HCT116 (cell line): Measurements from ENCODE around the gene POGLUT3. TPM values are rescaled to one million over a fixed set of nuclear protein-coding genes. Genes with fewer than 3 reads are reported as not detected.

Experiments
- ATAC-seq: fragments of 200-7000 bp; cut with Tn5 transposase; 2 replicates; pipeline ENCODE4 v1.9.1; 2020; ENCODE audit warnings: mild to moderate bottlenecking, moderate library complexity
- BruUV-seq: library from RNA; stranded (reverse); fragments of 400-500 nt; replicated peaks from 2 replicates; lab custom pipeline; 2021; lab: Mats Ljungman, UMichigan
- CTCF ChIA-PET: fragments of 300-600 bp; sonication (Branson Sonifier 250); formaldehyde crosslinking; loops from one replicate; lab custom pipeline; 2021; ENCODE audit warnings: antibody characterized with exemption; lab: Charles Lee
- POLR2A ChIA-PET: fragments of 300-600, 350-600 bp; sonication (Branson Sonifier 250); formaldehyde crosslinking; loops from one replicate; lab custom pipeline; 2021; ENCODE audit warnings: antibody characterized with exemption; lab: Charles Lee
- RAD21 ChIA-PET, 2 experiments: fragments of 300-600 bp; sonication (Branson Sonifier 250); formaldehyde crosslinking; loops; one replicate each; lab custom pipeline; 2023; ENCODE audit warnings: low total read pairs in 2 of 2; ENCODE audit not compliant: uncharacterized antibody in 2 of 2, unreplicated experiment in 2 of 2, low non-redundant PET in 1 of 2; lab: Charles Lee
- DNase-seq: peaks from one replicate; pipeline ENCODE4 v3.0.0-alpha.2; 2010; ENCODE audit warnings: low read depth, low spot score
- H2AFZ ChIP-seq: fragments of 200-600 bp; shearing (Covaris generic), sonication (generic); 2 replicates; pipeline ENCODE4 v1.6.1; 2017; ENCODE audit warnings: low read depth, mixed run types, mixed read lengths, antibody characterized with exemption, low read length; ENCODE audit not compliant: poor library complexity, severe bottlenecking
- H3K27ac ChIP-seq: 2 replicates; pipeline ENCODE4 v1.5.1; 2012; ENCODE audit warnings: low read depth, low read length
- H3K27me3 ChIP-seq: fragments of 200-600 bp; sonication (generic); 2 replicates; pipeline ENCODE4 v1.6.1; 2016; ENCODE audit warnings: mixed run types, low read length, mixed read lengths; ENCODE audit not compliant: insufficient read depth
- H3K36me3 ChIP-seq, 2 experiments: fragments of 200-500 bp in 1 of 2; fragments of 200-600 bp in 1 of 2; sonication (Bioruptor generic) in 1 of 2; sonication (generic) in 1 of 2; 2 replicates each; pipeline versions ENCODE4 v1.5.1 to v1.6.1; 2014 to 2016; ENCODE audit warnings: low read length in 2 of 2, inconsistent platforms in 1 of 2, mixed read lengths in 1 of 2, mixed run types in 1 of 2; ENCODE audit not compliant: insufficient read depth in 2 of 2, control insufficient read depth in 1 of 2
- H3K4me1 ChIP-seq, 2 experiments: fragments of 200-600 bp in 1 of 2; sonication (generic) in 1 of 2; 2 replicates each; pipeline versions ENCODE4 v1.5.1 to v1.6.1; 2012 to 2017; ENCODE audit warnings: low read length in 2 of 2, inconsistent platforms in 1 of 2, mild to moderate bottlenecking in 1 of 2, mixed read lengths in 1 of 2, mixed run types in 1 of 2, moderate library complexity in 1 of 2; ENCODE audit not compliant: insufficient read depth in 2 of 2, control insufficient read depth in 1 of 2
- H3K4me2 ChIP-seq: fragments of 200-600 bp; sonication (generic); 2 replicates; pipeline ENCODE4 v1.6.1; 2017; ENCODE audit warnings: mixed run types, low read length, mixed read lengths
- H3K4me3 ChIP-seq, 2 experiments: fragments of 200-600 bp in 1 of 2; sonication (generic) in 1 of 2; replicated peaks in 1 of 2; 2 replicates each; pipeline ENCODE4 v1.5.1; 2011 to 2016; ENCODE audit warnings: low read length in 2 of 2, control low read depth in 1 of 2, low read depth in 1 of 2, mild to moderate bottlenecking in 1 of 2, mixed read lengths in 1 of 2, mixed run types in 1 of 2
- H3K79me2 ChIP-seq: fragments of 200-600 bp; sonication (generic); 2 replicates; pipeline ENCODE4 v1.6.1; 2017; ENCODE audit warnings: mild to moderate bottlenecking, mixed run types, low read length, moderate library complexity, mixed read lengths; ENCODE audit not compliant: insufficient read depth
- H3K9ac ChIP-seq: fragments of 200-600 bp; sonication (generic); 2 replicates; pipeline ENCODE4 v1.6.1; 2016; ENCODE audit warnings: low read length, mixed read lengths
- H3K9me2 ChIP-seq: fragments of 200-600 bp; sonication (generic), shearing (Covaris generic); 2 replicates; pipeline ENCODE4 v1.6.1; 2017; ENCODE audit warnings: mixed run types, mild to moderate bottlenecking, moderate library complexity; ENCODE audit not compliant: insufficient read depth
- H3K9me3 ChIP-seq, 2 experiments: fragments of 200-500 bp in 1 of 2; fragments of 200-600 bp in 1 of 2; sonication (Bioruptor generic) in 1 of 2; sonication (generic) in 1 of 2; 2 replicates each; pipeline ENCODE4 v1.6.1; 2014 to 2017; ENCODE audit warnings: low read length in 2 of 2, mixed read lengths in 2 of 2, inconsistent platforms in 1 of 2, low read depth in 1 of 2, mild to moderate bottlenecking in 1 of 2, mixed run types in 1 of 2, moderate library complexity in 1 of 2; ENCODE audit not compliant: control insufficient read depth in 1 of 2, insufficient read depth in 1 of 2
- H4K20me1 ChIP-seq: fragments of 200-600 bp; sonication (generic), shearing (Covaris generic); 2 replicates; pipeline ENCODE4 v1.6.1; 2017; ENCODE audit warnings: mixed run types, mild to moderate bottlenecking, moderate library complexity; ENCODE audit not compliant: insufficient read depth
- CBX3 ChIP-seq: IDR thresholded peaks from 2 replicates; pipeline ENCODE4 v1.6.1; 2012; ENCODE audit warnings: low read depth
- ELF1 ChIP-seq: IDR thresholded peaks from 2 replicates; pipeline ENCODE4 v1.6.1; 2012; ENCODE audit warnings: low read depth, borderline replicate concordance
- EZH2phosphoT487 ChIP-seq: fragments of 200-600 bp; IDR thresholded peaks from 2 replicates; pipeline ENCODE4 v1.6.1; 2018; ENCODE audit warnings: antibody characterized with exemption, borderline replicate concordance
- FOSL1 ChIP-seq: IDR thresholded peaks from 2 replicates; pipeline ENCODE4 v1.6.1; 2012; ENCODE audit warnings: low read depth
- JUND ChIP-seq: IDR thresholded peaks from 2 replicates; pipeline ENCODE4 v1.6.1; 2012
- POLR2A ChIP-seq: IDR thresholded peaks from 2 replicates; pipeline ENCODE4 v1.7.0; 2011; ENCODE audit warnings: borderline replicate concordance; ENCODE audit not compliant: insufficient read depth, insufficient read length; ENCODE audit errors: extremely low read depth
- POLR2AphosphoS5 ChIP-seq: IDR thresholded peaks from 2 replicates; pipeline ENCODE4 v1.6.1; 2011; ENCODE audit warnings: mild to moderate bottlenecking, low read depth, low read length, moderate library complexity
- SRF ChIP-seq: IDR thresholded peaks from 2 replicates; pipeline ENCODE4 v1.6.1; 2012; ENCODE audit warnings: low read depth
- YY1 ChIP-seq: IDR thresholded peaks from 2 replicates; pipeline ENCODE4 v1.6.1; 2011; ENCODE audit warnings: low read length, low read depth, moderate library complexity, mild to moderate bottlenecking; ENCODE audit not compliant: insufficient replicate concordance; ENCODE audit errors: extremely low read depth
- ZFX ChIP-seq: fragments of 450-650 bp; IDR thresholded peaks from 2 replicates; pipeline ENCODE4 v1.6.1; 2017
- intact Hi-C: fragments of 100-400 bp; cut with micrococcal nuclease; formaldehyde crosslinking; loops from 2 replicates; pipeline ENCODE4 v1.10.0; 2022
- total RNA-seq: library from RNA; stranded (reverse); gene quantifications from one replicate; pipeline ENCODE4 v1.2.1, GENCODE V29; 2021; ENCODE audit not compliant: unreplicated experiment
- TF ChIP-seq, protein P1 (sequence below): IDR thresholded peaks from 2 replicates; pipeline ENCODE4 v1.6.1; 2011; ENCODE audit warnings: mild to moderate bottlenecking, low read length, moderate library complexity; ENCODE audit not compliant: insufficient replicate concordance; ENCODE audit errors: extremely low read depth
- TF ChIP-seq, protein P2 (sequence below): IDR thresholded peaks from 2 replicates; pipeline ENCODE4 v1.6.1; 2012
- TF ChIP-seq, protein P3 (sequence below): IDR thresholded peaks from 2 replicates; pipeline ENCODE4 v1.6.1; 2012; ENCODE audit warnings: low read depth

POGLUT3 gene
- total RNA-seq, 1 experiment from 2014 or later = 22.0 TPM

DNA sequence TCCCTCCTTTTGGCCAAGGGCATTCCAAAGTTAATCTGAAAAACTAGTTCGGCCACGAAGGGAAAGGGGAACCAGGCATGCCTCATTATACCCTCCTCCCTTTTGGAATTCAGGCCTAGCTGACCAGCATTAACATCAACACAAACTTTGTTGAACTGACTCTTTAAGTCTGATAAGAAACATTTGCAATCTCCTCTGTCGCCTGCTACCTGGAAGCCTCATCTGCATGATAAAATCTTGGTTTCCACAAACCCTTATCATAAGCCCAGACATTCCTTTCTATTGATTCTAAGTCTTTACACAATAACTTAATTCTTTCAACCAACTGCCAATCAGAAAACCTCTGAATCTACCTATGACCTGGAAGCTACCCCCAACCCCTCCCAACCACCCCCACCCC lies 11.4 kb downstream of the POGLUT3 start:
- RAD21 ChIA-PET = no interaction called here
- H3K36me3 ChIP-seq = no peaks in the 10 kb centered on the region
- H3K9me2 ChIP-seq = no peaks in the 10 kb centered on the region
- no peak overlapping the region for H3K9ac ChIP-seq
- no peaks in the 10 kb centered on the region for H3K9me3 ChIP-seq
- H3K4me1 ChIP-seq = peaks cover 3% of the 10 kb centered on the region in 2 experiments; a peak in 1 of 4 replicates
- no peak overlapping the region for H3K4me2 ChIP-seq
- no peak for ATAC-seq
- POLR2A ChIA-PET = no interaction called here
- no peak overlapping the region for H3K4me3 ChIP-seq
- intact Hi-C loops = no loop called here
- no peak overlapping the region for H2AFZ ChIP-seq
- no peaks in the 10 kb centered on the region for H3K79me2 ChIP-seq
- BruUV-seq = no TSS peak
- H4K20me1 ChIP-seq = no peaks in the 10 kb centered on the region
- no peak for DNase-seq
- H3K27me3 ChIP-seq = no peaks in the 10 kb centered on the region
- TF ChIP-seq ZFX = no peak
- TF ChIP-seq, protein P1, sequence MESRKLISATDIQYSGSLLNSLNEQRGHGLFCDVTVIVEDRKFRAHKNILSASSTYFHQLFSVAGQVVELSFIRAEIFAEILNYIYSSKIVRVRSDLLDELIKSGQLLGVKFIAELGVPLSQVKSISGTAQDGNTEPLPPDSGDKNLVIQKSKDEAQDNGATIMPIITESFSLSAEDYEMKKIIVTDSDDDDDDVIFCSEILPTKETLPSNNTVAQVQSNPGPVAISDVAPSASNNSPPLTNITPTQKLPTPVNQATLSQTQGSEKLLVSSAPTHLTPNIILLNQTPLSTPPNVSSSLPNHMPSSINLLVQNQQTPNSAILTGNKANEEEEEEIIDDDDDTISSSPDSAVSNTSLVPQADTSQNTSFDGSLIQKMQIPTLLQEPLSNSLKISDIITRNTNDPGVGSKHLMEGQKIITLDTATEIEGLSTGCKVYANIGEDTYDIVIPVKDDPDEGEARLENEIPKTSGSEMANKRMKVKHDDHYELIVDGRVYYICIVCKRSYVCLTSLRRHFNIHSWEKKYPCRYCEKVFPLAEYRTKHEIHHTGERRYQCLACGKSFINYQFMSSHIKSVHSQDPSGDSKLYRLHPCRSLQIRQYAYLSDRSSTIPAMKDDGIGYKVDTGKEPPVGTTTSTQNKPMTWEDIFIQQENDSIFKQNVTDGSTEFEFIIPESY = no peak
- H3K27ac ChIP-seq = no peak overlapping the region
- CTCF ChIA-PET = no interaction called here

DNA sequence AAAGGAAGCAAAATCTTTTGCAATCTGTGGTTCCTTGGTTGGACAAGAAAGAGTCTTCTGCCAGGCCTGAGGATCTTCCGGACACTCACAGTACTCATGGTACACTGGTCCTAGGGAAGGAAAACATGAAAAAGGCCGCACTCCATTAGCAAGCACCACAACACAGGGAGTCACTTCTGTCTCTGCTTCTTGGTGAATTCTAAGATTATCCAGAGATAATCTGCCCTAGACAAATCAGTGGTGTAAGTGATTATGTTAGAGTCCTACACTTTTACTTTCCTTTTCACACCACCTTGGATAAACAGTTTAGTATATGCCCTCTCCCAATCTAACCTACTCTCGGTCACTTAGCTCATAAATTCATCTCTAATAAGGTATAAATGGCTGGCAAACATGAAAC lies 11.9 kb downstream of the POGLUT3 start:
- no peaks in the 10 kb centered on the region for H3K9me2 ChIP-seq
- CTCF ChIA-PET = no interaction called here
- DNase-seq (no peak), ATAC-seq (no peak)
- intact Hi-C loops = no loop called here
- POLR2A ChIA-PET = no interaction called here
- H4K20me1 ChIP-seq = no peaks in the 10 kb centered on the region
- TF ChIP-seq CBX3 (no peak), FOSL1 (no peak), SRF (no peak), JUND (no peak), YY1 (no peak), EZH2phosphoT487 (no peak), POLR2A (no peak), ELF1 (no peak), POLR2AphosphoS5 (no peak)
- TF ChIP-seq, protein P2, sequence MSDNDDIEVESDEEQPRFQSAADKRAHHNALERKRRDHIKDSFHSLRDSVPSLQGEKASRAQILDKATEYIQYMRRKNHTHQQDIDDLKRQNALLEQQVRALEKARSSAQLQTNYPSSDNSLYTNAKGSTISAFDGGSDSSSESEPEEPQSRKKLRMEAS = no peak
- TF ChIP-seq, protein P3, sequence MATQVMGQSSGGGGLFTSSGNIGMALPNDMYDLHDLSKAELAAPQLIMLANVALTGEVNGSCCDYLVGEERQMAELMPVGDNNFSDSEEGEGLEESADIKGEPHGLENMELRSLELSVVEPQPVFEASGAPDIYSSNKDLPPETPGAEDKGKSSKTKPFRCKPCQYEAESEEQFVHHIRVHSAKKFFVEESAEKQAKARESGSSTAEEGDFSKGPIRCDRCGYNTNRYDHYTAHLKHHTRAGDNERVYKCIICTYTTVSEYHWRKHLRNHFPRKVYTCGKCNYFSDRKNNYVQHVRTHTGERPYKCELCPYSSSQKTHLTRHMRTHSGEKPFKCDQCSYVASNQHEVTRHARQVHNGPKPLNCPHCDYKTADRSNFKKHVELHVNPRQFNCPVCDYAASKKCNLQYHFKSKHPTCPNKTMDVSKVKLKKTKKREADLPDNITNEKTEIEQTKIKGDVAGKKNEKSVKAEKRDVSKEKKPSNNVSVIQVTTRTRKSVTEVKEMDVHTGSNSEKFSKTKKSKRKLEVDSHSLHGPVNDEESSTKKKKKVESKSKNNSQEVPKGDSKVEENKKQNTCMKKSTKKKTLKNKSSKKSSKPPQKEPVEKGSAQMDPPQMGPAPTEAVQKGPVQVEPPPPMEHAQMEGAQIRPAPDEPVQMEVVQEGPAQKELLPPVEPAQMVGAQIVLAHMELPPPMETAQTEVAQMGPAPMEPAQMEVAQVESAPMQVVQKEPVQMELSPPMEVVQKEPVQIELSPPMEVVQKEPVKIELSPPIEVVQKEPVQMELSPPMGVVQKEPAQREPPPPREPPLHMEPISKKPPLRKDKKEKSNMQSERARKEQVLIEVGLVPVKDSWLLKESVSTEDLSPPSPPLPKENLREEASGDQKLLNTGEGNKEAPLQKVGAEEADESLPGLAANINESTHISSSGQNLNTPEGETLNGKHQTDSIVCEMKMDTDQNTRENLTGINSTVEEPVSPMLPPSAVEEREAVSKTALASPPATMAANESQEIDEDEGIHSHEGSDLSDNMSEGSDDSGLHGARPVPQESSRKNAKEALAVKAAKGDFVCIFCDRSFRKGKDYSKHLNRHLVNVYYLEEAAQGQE = no peak
- peaks cover 3% of the 10 kb centered on the region in 2 experiments; a peak in 1 of 4 replicates for H3K4me1 ChIP-seq
- H3K36me3 ChIP-seq = no peaks in the 10 kb centered on the region
- no peak overlapping the region for H3K9ac ChIP-seq
- no TSS peak for BruUV-seq
- H3K79me2 ChIP-seq = no peaks in the 10 kb centered on the region
- no peak overlapping the region for H3K27ac ChIP-seq
- RAD21 ChIA-PET = no interaction called here
- H3K4me2 ChIP-seq = no peak overlapping the region
- H3K4me3 ChIP-seq = no peak overlapping the region
- no peaks in the 10 kb centered on the region for H3K27me3 ChIP-seq
- no peaks in the 10 kb centered on the region for H3K9me3 ChIP-seq
- no peak overlapping the region for H2AFZ ChIP-seq
